Psoas muscle (tissue), 8 donors: Measurements from ENCODE around the gene ZBTB14. TPM values are rescaled to one million over a fixed set of nuclear protein-coding genes. Genes with fewer than 3 reads are reported as not detected.

Experiments used
- ATAC-seq, 4 donors: fragments of 200-7000 bp; cut with Tn5 transposase; one replicate each; pipeline ENCODE4 v1.9.1; 2020; ENCODE audit warnings: moderate library complexity in 3 of 4, mild to moderate bottlenecking in 2 of 4
- DNase-seq, 2 donors: peaks; one replicate each; pipeline ENCODE4 v3.0.0-alpha.2; 2020
- H3K27ac ChIP-seq: fragments of 200-600 bp; one replicate; pipeline ENCODE4 v1.8.0; 2022
- H3K27me3 ChIP-seq, 3 donors: fragments of 200-600 bp in 1 of 3; one replicate each; pipeline versions ENCODE4 v1.6.1 to v1.8.0; 2013 to 2022; ENCODE audit warnings: low read length in 2 of 3, mild to moderate bottlenecking in 2 of 3, moderate library complexity in 1 of 3; ENCODE audit not compliant: insufficient read depth in 3 of 3
- H3K36me3 ChIP-seq, 2 donors: fragments of 200-600 bp in 1 of 2; one replicate each; pipeline versions ENCODE4 v1.6.1 to v1.8.0; 2013 to 2022; ENCODE audit warnings: low read depth in 1 of 2, mild to moderate bottlenecking in 1 of 2, moderate library complexity in 1 of 2; ENCODE audit not compliant: insufficient read depth in 1 of 2
- H3K4me1 ChIP-seq: fragments of 200-600 bp; one replicate; pipeline ENCODE4 v1.8.0; 2022
- H3K4me3 ChIP-seq: fragments of 200-600 bp; one replicate; pipeline ENCODE4 v1.8.0; 2022; ENCODE audit warnings: mild to moderate bottlenecking
- H3K9me3 ChIP-seq: fragments of 200-600 bp; one replicate; pipeline ENCODE4 v1.8.0; 2022
- WGBS, 3 donors: extraction: QIAGEN DNeasy Blood & Tissue Kit; methylation state at CpG; one replicate each; pipeline versions ENCODE4 v1.1.6 to v1.1.7; 2013; 5-methylcytosine and 5-hydroxymethylcytosine counted together
- intact Hi-C, 2 donors: fragments of 100-400 bp; cut with DNase I; formaldehyde crosslinking; loops; one replicate each; pipeline versions ENCODE4 v1.11.0 to v1.14.2; 2022
- polyA plus RNA-seq, 3 donors: library from polyadenylated mRNA; stranded (reverse); fragments of 200-250 nt; gene quantifications; one replicate each; pipeline ENCODE4 v1.2.3, GENCODE V29; 2013
- total RNA-seq, 4 donors: library from RNA; stranded (reverse); fragmentation: NEBNext Ultra II Directional in 2 of 4; extraction: Animal tissue kit (Norgen Biotek cat#: 25700) in 2 of 4; gene quantifications; one replicate each; pipeline versions ENCODE4 v1.2.1 to v1.2.4, GENCODE V29; 2021 to 2023
- TF ChIP-seq, protein P1 (sequence below): fragments of 200-600 bp; IDR thresholded peaks from one replicate; pipeline ENCODE4 v1.8.0; 2022; ENCODE audit warnings: antibody characterized with exemption
- donor health status: healthy with polysubstance abuse.
- donor health status: DM: no; HTN: no; CAD: no; lungs with moderate emphysema.
- donor health status: Bipolar disorder and iron deficiency.
- donor health status: healthy.
- donor health status: DM: yes; HTN: yes; CAD: no.
- donor health status: DM: no; HTN: no; CAD: no.
- donor health status: DM: no; HTN: no; CAD: no.
- donor health status: DM: yes; HTN: yes; CAD: no.

The ZBTB14 gene
- total and polyA plus RNA-seq, 7 donors: 3.3 to 6.9 (median 4.2) TPM

DNA sequence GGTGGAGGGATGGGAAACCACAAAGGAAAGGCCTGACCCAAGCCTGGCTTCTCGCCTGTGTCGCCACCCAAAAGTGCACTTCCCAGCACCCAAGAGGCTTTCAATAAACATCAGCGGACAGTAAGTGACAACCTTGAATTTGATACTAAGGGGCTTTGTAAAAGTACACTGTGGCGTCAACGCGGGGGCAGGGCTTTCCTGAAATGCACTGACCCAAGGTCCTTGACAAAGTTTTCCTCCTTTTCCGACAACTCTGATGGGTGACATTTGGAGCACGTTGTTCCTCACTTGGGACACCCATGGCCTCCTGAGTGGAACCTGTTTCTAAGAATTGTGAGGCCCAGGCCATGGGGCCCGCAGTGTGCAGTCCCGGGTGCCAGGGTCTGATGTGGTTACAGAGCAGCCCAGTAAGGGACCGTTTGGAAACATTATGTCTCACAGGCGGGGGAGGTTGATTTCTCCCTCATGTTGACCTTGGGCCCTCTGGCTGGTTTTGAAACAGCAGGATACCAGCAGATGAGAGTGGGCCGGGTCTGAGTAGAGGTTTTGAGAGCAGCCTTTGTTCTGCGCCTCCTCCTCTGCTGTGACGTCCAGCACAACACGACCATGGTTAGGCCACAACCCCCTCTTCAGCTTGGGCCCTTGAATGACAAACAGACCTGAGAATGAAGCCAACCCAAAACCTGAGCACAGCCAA, 2.8 kb upstream of the ZBTB14 start:
- Histone ChIP-seq H3K36me3 (no peaks in the 10 kb centered on the region), H3K9me3 (no peaks in the 10 kb centered on the region), H3K27ac (no peak overlapping the region), H3K27me3 (peaks cover 0 to 9% (median 0%) of the 10 kb centered on the region in 3 donors), H3K4me3 (no peak overlapping the region), H3K4me1 (peaks cover 11% of the 10 kb centered on the region)
- intact Hi-C loops: no loop called here
- ATAC-seq: no peak
- DNase-seq: no peak
- TF ChIP-seq, protein P1, sequence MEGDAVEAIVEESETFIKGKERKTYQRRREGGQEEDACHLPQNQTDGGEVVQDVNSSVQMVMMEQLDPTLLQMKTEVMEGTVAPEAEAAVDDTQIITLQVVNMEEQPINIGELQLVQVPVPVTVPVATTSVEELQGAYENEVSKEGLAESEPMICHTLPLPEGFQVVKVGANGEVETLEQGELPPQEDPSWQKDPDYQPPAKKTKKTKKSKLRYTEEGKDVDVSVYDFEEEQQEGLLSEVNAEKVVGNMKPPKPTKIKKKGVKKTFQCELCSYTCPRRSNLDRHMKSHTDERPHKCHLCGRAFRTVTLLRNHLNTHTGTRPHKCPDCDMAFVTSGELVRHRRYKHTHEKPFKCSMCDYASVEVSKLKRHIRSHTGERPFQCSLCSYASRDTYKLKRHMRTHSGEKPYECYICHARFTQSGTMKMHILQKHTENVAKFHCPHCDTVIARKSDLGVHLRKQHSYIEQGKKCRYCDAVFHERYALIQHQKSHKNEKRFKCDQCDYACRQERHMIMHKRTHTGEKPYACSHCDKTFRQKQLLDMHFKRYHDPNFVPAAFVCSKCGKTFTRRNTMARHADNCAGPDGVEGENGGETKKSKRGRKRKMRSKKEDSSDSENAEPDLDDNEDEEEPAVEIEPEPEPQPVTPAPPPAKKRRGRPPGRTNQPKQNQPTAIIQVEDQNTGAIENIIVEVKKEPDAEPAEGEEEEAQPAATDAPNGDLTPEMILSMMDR: no peak
- whole genome bisulfite sequencing, 3 donors: 83 to 87% (median 85%) methylated on average over 16 of the region's 16 CpGs

DNA sequence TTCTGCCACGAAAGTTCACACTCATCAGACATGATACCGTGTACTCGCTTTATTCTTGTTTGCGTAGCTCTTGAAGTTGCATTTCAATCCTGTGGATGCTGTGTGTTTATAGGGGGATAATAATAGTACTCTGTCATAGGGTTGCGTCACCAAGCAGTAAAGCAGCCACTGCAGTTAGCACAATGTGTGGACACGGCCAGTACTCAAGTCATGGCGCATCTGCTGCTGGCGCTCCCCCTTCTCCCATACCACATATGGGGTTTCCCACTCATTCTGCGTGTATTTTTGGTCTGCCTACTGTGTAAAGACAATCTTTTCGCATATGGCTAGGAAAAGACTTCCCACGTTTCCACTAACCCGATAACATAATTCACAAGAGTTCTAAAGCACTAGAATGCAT, 2.1 kb upstream of the ZBTB14 start:
- TF ChIP-seq, protein P1: no peak
- H3K4me3 ChIP-seq: no peak overlapping the region
- WGBS, 3 donors: 94 to 98% (median 96%) methylated on average over 12 of the region's 12 CpGs
- no peaks in the 10 kb centered on the region for H3K9me3 ChIP-seq
- peaks cover 0 to 1% of the 10 kb centered on the region in 2 donors for H3K36me3 ChIP-seq
- intact Hi-C loops: loop anchor here in 1 of 2 donors (2.0 kb wide), 1 partner anchor 59 kb away; no protein-coding TSS in a partner anchor
- H3K4me1 ChIP-seq: peaks cover 11% of the 10 kb centered on the region
- no peak for ATAC-seq
- DNase-seq: no peak
- peaks cover 0 to 5% (median 0%) of the 10 kb centered on the region in 3 donors for H3K27me3 ChIP-seq
- no peak overlapping the region for H3K27ac ChIP-seq

DNA sequence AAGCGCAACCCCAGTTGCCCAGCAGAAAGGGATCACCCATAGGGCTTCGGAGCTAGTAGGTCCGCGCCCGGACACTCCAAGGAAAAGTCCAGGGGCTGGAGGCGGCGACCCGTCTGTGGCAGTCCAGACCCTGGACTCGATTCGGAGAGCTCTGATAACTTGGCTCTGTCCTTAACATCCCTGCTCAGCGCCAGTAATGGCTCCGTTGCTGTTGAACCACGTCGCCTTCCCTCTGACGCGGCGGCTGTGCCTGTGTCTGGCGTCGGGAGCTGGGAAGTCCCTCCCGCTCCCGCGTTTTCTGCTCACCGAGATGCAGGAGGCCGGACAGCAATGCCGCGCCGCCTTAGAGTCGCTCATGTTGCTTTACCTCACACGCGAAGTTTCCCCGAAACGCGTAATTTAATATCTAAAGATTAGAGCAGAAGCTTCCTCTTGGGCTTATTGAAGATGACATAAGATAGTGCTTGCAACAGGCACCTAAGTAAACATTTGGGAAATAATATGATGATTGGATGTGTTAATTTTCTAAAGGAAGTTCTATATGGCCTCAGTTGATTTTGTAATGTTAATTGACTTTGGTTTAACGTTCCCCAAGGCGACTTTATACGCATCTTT, 1.3 kb upstream of the ZBTB14 start:
- intact Hi-C loops: loop anchor here (1.0 to 2.0 kb wide), 2 partner anchors 58 to 60 kb away; no protein-coding TSS in a partner anchor

DNA sequence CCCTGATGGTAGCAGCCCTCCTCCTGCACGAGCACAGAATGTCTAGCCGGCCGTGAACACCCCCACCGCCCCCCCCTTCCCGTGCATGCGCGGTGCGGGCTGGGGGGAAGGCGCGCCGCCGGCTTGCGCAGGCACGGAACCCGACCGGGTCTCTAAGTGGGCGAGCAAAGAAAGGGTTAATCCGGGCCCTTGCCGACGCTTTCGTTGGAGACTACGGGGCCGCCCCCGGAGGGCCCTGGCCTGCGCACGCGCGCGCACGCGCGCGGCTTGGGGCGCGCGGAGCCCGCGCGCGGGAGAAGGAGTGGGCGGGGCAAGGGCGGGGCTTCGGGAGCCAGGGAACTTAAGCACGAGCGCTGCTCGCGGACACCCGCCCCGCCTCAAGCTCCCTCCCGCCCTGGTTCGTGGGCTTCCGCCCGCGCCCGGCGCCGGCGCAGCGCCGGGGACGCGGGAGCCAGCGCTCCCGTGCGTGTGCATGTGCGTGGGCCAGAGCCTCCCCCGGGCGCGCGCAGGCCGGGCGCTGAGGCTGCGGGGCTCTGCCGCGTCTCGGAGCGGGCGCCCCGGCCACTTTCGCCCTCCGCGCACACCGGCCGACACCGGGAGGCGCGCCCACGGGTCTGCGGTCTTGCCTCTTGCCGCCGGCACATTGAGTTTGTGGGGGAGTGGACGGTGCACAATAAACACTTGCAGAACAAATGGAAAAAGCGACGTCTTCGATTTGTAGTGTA, 617 bp upstream of the ZBTB14 start:
- Histone ChIP-seq H3K36me3 (peaks cover 4 to 16% of the 10 kb centered on the region in 2 donors), H3K27ac (peak overlapping the region; percentile 87), H3K4me1 (peaks cover 11% of the 10 kb centered on the region), H3K9me3 (no peaks in the 10 kb centered on the region), H3K4me3 (peak overlapping the region; percentile 74), H3K27me3 (no peaks in the 10 kb centered on the region)
- TF ChIP-seq, protein P1: no peak
- DNase-seq (peak; percentile 96 to 98), ATAC-seq (peak; percentile 91 to 94 (median 92))
- 0 to 1% (median 0%) methylated on average over 57 to 95 of the region's 95 CpGs for WGBS, 3 donors
- intact Hi-C loops: loop anchor here (1.0 to 2.0 kb wide), 2 partner anchors 57 to 59 kb away; no protein-coding TSS in a partner anchor

More for the DNA sequence above, 1.3 kb upstream of the ZBTB14 start:
- Histone ChIP-seq H3K36me3 (peaks cover 0 to 9% of the 10 kb centered on the region in 2 donors), H3K4me1 (peaks cover 11% of the 10 kb centered on the region), H3K27ac (peak overlapping the region; percentile 87), H3K27me3 (no peaks in the 10 kb centered on the region), H3K9me3 (no peaks in the 10 kb centered on the region), H3K4me3 (peak overlapping the region; percentile 74)
- peak; percentile 86 to 90 for DNase-seq
- 3 to 4% (median 4%) methylated on average over 36 of the region's 36 CpGs for WGBS, 3 donors
- TF ChIP-seq, protein P1: no peak
- peak; percentile 31 to 62 (median 52) for ATAC-seq
